Panc1 (cell line): Measurements from ENCODE around the gene CFAP251. TPM values are rescaled to one million over a fixed set of nuclear protein-coding genes. Genes with fewer than 3 reads are reported as not detected.
A peak's percentile ranks its signal among the peaks of the same experiment; 100 is the strongest.

Experiments used
- ATAC-seq: fragments of 200-7000 bp; cut with Tn5 transposase; 2 replicates; pipeline ENCODE4 v1.9.1; 2020; ENCODE audit warnings: mild to moderate bottlenecking, moderate library complexity
- BruUV-seq: library from RNA; stranded (reverse); fragments of 400-500 nt; replicated peaks from 2 replicates; lab custom pipeline; 2021; lab: Mats Ljungman, UMichigan
- CTCF ChIA-PET: fragments of 300-600 bp; sonication (Branson Sonifier 250); formaldehyde crosslinking; loops from one replicate; lab custom pipeline; 2022; ENCODE audit warnings: antibody characterized with exemption; lab: Charles Lee
- POLR2A ChIA-PET: fragments of 300-600 bp; sonication (Branson Sonifier 250); formaldehyde crosslinking; loops from one replicate; lab custom pipeline; 2022; ENCODE audit warnings: antibody characterized with exemption; lab: Charles Lee
- DNase-seq: peaks from one replicate; pipeline ENCODE4 v3.0.0-alpha.2; 2010; ENCODE audit warnings: low read depth, low spot score
- H3K27ac ChIP-seq: 2 replicates; pipeline ENCODE4 v1.5.1; 2011; ENCODE audit warnings: mild to moderate bottlenecking, low read length, inconsistent platforms
- H3K27me3 ChIP-seq: fragments of 200-500 bp; sonication (Bioruptor generic); 2 replicates; pipeline ENCODE4 v1.6.0; 2014; ENCODE audit warnings: low read length, inconsistent platforms; ENCODE audit not compliant: control insufficient read depth, insufficient read depth
- H3K36me3 ChIP-seq: fragments of 200-500 bp; sonication (Bioruptor generic); 2 replicates; pipeline ENCODE4 v1.5.1; 2014; ENCODE audit warnings: inconsistent platforms, mild to moderate bottlenecking, low read length, moderate library complexity; ENCODE audit not compliant: control insufficient read depth, insufficient read depth
- H3K4me1 ChIP-seq: 2 replicates; pipeline ENCODE4 v1.5.1; 2011; ENCODE audit warnings: inconsistent platforms, mild to moderate bottlenecking, low read length, moderate library complexity; ENCODE audit not compliant: control insufficient read depth, insufficient read depth
- H3K4me3 ChIP-seq, 2 experiments: 2 replicates each; pipeline ENCODE4 v1.5.1; 2011 to 2012; ENCODE audit warnings: low read depth in 2 of 2, low read length in 2 of 2, mild to moderate bottlenecking in 2 of 2, inconsistent platforms in 1 of 2, moderate library complexity in 1 of 2
- H3K9me3 ChIP-seq: fragments of 200-500 bp; sonication (Bioruptor generic); 2 replicates; pipeline ENCODE4 v1.5.1; 2014; ENCODE audit warnings: low read depth, mild to moderate bottlenecking, inconsistent platforms, low read length, moderate library complexity; ENCODE audit not compliant: control insufficient read depth, insufficient read depth
- POLR2AphosphoS5 ChIP-seq: IDR thresholded peaks from 2 replicates; pipeline ENCODE4 v1.6.1; 2012; ENCODE audit warnings: mild to moderate bottlenecking, low read depth, low read length, moderate library complexity
- SIN3A ChIP-seq: IDR thresholded peaks from 2 replicates; pipeline ENCODE4 v1.6.1; 2012; ENCODE audit warnings: low read depth, mild to moderate bottlenecking, low read length, moderate library complexity, borderline replicate concordance; ENCODE audit not compliant: insufficient read depth
- TCF7L2 ChIP-seq: IDR thresholded peaks from 2 replicates; pipeline ENCODE4 v1.6.1; 2011; ENCODE audit warnings: mild to moderate bottlenecking, low read depth, low read length, inconsistent platforms
- in situ Hi-C: cut with HindIII; loops from 2 replicates; pipeline ENCODE4 v1.10.0; 2016; ENCODE audit warnings: low sequenced_read_pairs, low pct_unique_long_range_greater_than_20kb
- intact Hi-C: fragments of 100-400 bp; cut with micrococcal nuclease; formaldehyde crosslinking; loops from one replicate; pipeline ENCODE4 v1.10.0; 2022; ENCODE audit not compliant: unreplicated experiment
- total RNA-seq: library from RNA; stranded (reverse); gene quantifications from one replicate; pipeline ENCODE4 v1.2.1, GENCODE V29; 2021; ENCODE audit not compliant: unreplicated experiment
- TF ChIP-seq, protein P1 (sequence below), 2 experiments: IDR thresholded peaks; 2 replicates each; pipeline ENCODE4 v1.6.1; 2011 to 2012; ENCODE audit warnings: low read depth in 2 of 2, control low read depth in 1 of 2, low read length in 1 of 2, mild to moderate bottlenecking in 1 of 2, moderate library complexity in 1 of 2; ENCODE audit not compliant: insufficient read depth in 1 of 2
- TF ChIP-seq, protein P2 (sequence below): fragments of 450-650 bp; IDR thresholded peaks from 2 replicates; pipeline ENCODE4 v1.5.1; 2017; ENCODE audit warnings: mild to moderate bottlenecking

CFAP251 gene
- total RNA-seq, 1 experiment from 2014 or later, result 4.2 TPM

DNA sequence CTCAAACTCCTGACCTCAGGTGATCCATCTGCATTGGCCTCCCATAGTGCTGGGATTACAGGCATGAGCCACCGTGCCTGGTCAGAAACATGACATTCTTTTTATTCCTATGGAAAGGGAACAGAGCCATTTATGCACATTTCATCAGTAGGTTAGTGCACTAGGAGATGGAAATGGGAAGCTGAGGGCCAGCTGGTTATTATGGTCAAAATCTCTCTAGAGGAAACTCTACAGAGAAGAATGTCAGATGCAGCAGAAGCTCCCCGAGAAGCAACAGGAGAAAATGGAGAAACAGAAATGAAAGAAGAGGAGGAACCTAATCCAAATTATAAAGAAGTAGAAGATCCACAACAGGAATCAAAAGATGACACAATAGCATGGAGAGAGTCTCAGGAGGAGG lies 2.7 kb downstream of the CFAP251 start:
- DNase-seq (no peak), ATAC-seq (no peak)
- intact Hi-C loops, result loop anchor here (10.0 kb wide), 1 partner anchor 74 kb away; no protein-coding TSS in a partner anchor
- H3K4me1 ChIP-seq, result peaks cover 22% of the 10 kb centered on the region
- H3K27ac ChIP-seq, result no peak overlapping the region
- no peak overlapping the region for H3K4me3 ChIP-seq
- BruUV-seq, result no TSS peak
- H3K36me3 ChIP-seq, result no peaks in the 10 kb centered on the region
- no peaks in the 10 kb centered on the region for H3K27me3 ChIP-seq
- in situ Hi-C loops, result no loop called here
- TF ChIP-seq TCF7L2 (no peak), SIN3A (no peak), POLR2AphosphoS5 (no peak)
- TF ChIP-seq, protein P1, sequence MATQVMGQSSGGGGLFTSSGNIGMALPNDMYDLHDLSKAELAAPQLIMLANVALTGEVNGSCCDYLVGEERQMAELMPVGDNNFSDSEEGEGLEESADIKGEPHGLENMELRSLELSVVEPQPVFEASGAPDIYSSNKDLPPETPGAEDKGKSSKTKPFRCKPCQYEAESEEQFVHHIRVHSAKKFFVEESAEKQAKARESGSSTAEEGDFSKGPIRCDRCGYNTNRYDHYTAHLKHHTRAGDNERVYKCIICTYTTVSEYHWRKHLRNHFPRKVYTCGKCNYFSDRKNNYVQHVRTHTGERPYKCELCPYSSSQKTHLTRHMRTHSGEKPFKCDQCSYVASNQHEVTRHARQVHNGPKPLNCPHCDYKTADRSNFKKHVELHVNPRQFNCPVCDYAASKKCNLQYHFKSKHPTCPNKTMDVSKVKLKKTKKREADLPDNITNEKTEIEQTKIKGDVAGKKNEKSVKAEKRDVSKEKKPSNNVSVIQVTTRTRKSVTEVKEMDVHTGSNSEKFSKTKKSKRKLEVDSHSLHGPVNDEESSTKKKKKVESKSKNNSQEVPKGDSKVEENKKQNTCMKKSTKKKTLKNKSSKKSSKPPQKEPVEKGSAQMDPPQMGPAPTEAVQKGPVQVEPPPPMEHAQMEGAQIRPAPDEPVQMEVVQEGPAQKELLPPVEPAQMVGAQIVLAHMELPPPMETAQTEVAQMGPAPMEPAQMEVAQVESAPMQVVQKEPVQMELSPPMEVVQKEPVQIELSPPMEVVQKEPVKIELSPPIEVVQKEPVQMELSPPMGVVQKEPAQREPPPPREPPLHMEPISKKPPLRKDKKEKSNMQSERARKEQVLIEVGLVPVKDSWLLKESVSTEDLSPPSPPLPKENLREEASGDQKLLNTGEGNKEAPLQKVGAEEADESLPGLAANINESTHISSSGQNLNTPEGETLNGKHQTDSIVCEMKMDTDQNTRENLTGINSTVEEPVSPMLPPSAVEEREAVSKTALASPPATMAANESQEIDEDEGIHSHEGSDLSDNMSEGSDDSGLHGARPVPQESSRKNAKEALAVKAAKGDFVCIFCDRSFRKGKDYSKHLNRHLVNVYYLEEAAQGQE (IDR thresholded peaks at IDR 0.05; ENCODE audit: insufficient read depth in 1 of 2, low read depth in 2 of 2, low read length in 1 of 2), result no peak
- TF ChIP-seq, protein P2, sequence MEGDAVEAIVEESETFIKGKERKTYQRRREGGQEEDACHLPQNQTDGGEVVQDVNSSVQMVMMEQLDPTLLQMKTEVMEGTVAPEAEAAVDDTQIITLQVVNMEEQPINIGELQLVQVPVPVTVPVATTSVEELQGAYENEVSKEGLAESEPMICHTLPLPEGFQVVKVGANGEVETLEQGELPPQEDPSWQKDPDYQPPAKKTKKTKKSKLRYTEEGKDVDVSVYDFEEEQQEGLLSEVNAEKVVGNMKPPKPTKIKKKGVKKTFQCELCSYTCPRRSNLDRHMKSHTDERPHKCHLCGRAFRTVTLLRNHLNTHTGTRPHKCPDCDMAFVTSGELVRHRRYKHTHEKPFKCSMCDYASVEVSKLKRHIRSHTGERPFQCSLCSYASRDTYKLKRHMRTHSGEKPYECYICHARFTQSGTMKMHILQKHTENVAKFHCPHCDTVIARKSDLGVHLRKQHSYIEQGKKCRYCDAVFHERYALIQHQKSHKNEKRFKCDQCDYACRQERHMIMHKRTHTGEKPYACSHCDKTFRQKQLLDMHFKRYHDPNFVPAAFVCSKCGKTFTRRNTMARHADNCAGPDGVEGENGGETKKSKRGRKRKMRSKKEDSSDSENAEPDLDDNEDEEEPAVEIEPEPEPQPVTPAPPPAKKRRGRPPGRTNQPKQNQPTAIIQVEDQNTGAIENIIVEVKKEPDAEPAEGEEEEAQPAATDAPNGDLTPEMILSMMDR, result no peak
- no peaks in the 10 kb centered on the region for H3K9me3 ChIP-seq
- CTCF ChIA-PET, result no interaction called here
- POLR2A ChIA-PET, result interaction anchor here (0.5 kb wide), 1 partner anchor 68 kb away, joined by 3 read pairs; no protein-coding TSS in a partner anchor

DNA sequence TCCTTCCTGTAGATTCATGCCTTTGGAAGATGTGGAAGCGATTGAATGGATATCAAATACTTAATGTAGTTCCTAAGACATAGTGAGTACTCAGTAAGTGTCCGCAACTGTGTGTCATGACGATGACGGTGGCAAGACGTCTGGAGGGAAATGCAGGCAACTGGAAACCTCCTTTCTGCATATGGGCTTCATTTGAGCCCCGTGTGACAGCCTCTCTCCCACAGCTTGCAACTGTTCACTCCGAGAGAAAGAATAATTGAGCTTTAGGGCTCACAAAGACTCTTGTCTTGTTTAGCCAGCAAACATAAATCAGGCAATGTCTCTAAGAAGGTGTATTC lies 6.9 kb downstream of the CFAP251 start:
- TF ChIP-seq TCF7L2 (no peak), SIN3A (no peak), POLR2AphosphoS5 (no peak)
- TF ChIP-seq, protein P2, result no peak
- TF ChIP-seq, protein P1 (IDR thresholded peaks at IDR 0.05; ENCODE audit: insufficient read depth in 1 of 2, low read depth in 2 of 2, low read length in 1 of 2), result no peak
- peaks cover 10% of the 10 kb centered on the region for H3K4me1 ChIP-seq
- no TSS peak for BruUV-seq
- no peaks in the 10 kb centered on the region for H3K9me3 ChIP-seq
- no peaks in the 10 kb centered on the region for H3K36me3 ChIP-seq
- H3K27ac ChIP-seq, result peak overlapping the region; percentile 82
- CTCF ChIA-PET, result no interaction called here
- no peak overlapping the region for H3K4me3 ChIP-seq
- no peaks in the 10 kb centered on the region for H3K27me3 ChIP-seq
- POLR2A ChIA-PET, result no interaction called here
- in situ Hi-C loops, result no loop called here
- ATAC-seq (peak; percentile 23; the same call in 1 of the 2 replicates), DNase-seq (no peak)
- intact Hi-C loops, result loop anchor here (10.0 kb wide), 1 partner anchor 69 kb away; no protein-coding TSS in a partner anchor
